Body of pancreas (tissue), 4 donors: Measurements from ENCODE around the gene ELL2. TPM values are rescaled to one million over a fixed set of nuclear protein-coding genes. Genes with fewer than 3 reads are reported as not detected.

ENCODE experiments used
- ATAC-seq: fragments of 150-250 bp; one replicate; pipeline ENCODE4 v1.9.1; 2016
- DNase-seq, 4 donors: peaks; one replicate each; pipeline ENCODE4 v3.0.0-alpha.2; 2019
- H3K27ac ChIP-seq, 4 donors: fragments of 200-600 bp; sonication (generic); 1 replicate in 3 of 4; 2 replicates in 1 of 4; pipeline versions ENCODE4 v1.5.1 to v1.6.1; 2016 to 2019; ENCODE audit warnings: mild to moderate bottlenecking in 1 of 4, mixed read lengths in 1 of 4, moderate library complexity in 1 of 4
- H3K27me3 ChIP-seq, 2 donors: fragments of 200-600 bp; sonication (generic); one replicate each; pipeline ENCODE4 v1.6.0; 2016; ENCODE audit warnings: mild to moderate bottlenecking in 1 of 2
- H3K36me3 ChIP-seq, 2 donors: fragments of 200-600 bp; sonication (generic); replicated peaks in 1 of 2; 2 replicates each; pipeline ENCODE4 v1.5.1; 2016; ENCODE audit warnings: low read depth in 2 of 2; ENCODE audit not compliant: insufficient read depth in 1 of 2
- H3K4me1 ChIP-seq: fragments of 200-600 bp; sonication (generic); one replicate; pipeline ENCODE4 v1.6.0; 2016
- H3K4me3 ChIP-seq, 2 donors: fragments of 200-600 bp; sonication (generic); 1 replicate in 1 of 2; 2 replicates in 1 of 2; pipeline ENCODE4 v1.5.1; 2016 to 2019
- H3K9me3 ChIP-seq, 3 donors: fragments of 200-600 bp; sonication (generic); 1 replicate in 2 of 3; 2 replicates in 1 of 3; pipeline ENCODE4 v1.5.1; 2016
- CTCF ChIP-seq, 7 experiments: fragments of 450-650 bp in 4 of 7; fragments of 200-600 bp in 3 of 7; sonication (generic) in 3 of 7; IDR thresholded peaks; one replicate each; pipeline ENCODE4 v1.5.1; 2016 to 2019; ENCODE audit warnings: antibody characterized with exemption in 7 of 7
- POLR2A ChIP-seq, 3 donors: fragments of 450-650 bp; IDR thresholded peaks; one replicate each; pipeline ENCODE4 v1.6.1; 2016; ENCODE audit warnings: antibody characterized with exemption in 3 of 3, mild to moderate bottlenecking in 2 of 3
- WGBS, 2 donors: methylation state at CpG; one replicate each; pipeline ENCODE4 v1.1.5; 2017; 5-methylcytosine and 5-hydroxymethylcytosine counted together
- intact Hi-C: fragments of 100-400 bp; cut with DNase I; formaldehyde crosslinking; loops from one replicate; pipeline ENCODE4 v1.15.1; 2023
- total RNA-seq, 2 donors: library from RNA; depleted of rRNA; stranded (reverse); fragments of >200 nt; gene quantifications; one replicate each; pipeline ENCODE4 v1.1.0, GENCODE V29; 2016

The ELL2 gene
- total RNA-seq, 2 donors from 2014 or later: 100 to 104 TPM

DNA sequence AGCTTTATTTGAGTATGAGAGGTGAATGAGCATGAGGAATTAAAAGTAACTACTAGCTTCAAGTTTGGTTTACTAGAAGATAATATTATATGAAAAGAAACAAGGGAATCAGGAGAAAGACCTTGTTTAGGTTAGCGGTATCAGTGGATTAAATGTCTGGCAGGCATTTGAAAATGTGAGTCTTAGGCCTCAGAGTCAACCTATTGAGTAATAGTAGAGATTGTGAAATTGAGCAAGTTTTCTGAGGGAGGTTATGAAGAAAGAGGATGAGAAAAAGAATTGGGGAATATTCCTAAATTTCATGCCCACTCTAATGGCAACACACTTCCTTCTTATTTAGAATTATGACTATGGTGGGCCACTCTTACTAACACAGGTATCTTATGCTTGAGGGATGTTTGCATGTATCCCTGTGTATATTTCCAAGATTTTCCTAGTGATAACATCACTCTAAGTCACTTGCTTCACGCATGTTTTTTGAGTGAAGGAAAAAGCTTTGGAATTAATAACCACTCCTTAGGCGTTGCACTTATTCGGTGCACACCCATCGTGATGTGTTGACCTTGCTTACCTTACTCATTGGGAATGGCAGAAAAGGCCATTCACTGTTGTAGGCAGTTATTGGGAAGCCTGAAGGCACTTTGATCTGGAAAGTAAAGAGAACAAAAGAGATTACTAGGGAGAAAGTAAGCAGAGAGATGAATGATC, 8.2 kb upstream of the ELL2 start:
- no peaks in the 10 kb centered on the region for H3K36me3 ChIP-seq
- TF ChIP-seq POLR2A (IDR thresholded peaks at IDR 0.05) (no peak), CTCF (IDR thresholded peaks at IDR 0.05) (no peak)
- H3K27ac ChIP-seq: no peak overlapping the region
- 90 to 94% methylated on average over 5 of the region's 5 CpGs for WGBS, 2 donors
- H3K4me3 ChIP-seq: no peak overlapping the region
- peaks cover 17% of the 10 kb centered on the region for H3K4me1 ChIP-seq
- H3K27me3 ChIP-seq: no peaks in the 10 kb centered on the region
- ATAC-seq: no peak
- DNase-seq: no peak
- no peaks in the 10 kb centered on the region for H3K9me3 ChIP-seq
- intact Hi-C loops: no loop called here

DNA sequence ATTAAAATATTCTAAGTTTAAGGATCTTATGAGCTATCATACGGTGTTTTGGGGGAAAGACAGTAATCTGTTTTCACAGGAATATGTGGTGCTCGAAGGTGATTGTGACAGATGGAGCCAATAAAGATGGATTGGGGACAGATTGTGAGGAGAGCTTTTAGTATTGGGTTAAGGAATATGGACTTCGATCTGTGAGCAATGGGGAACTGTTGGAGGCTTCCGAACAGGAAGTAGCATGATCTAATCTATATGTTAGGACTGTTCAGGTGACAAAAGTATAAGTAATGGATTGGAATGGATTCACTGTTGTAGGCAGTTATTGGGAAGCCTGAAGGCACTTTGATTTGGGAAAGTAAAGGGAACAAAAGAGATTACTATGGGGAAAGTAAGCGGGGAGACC, 7.4 kb upstream of the ELL2 start:
- 93 to 94% methylated on average over 5 of the region's 5 CpGs for WGBS, 2 donors
- peaks cover 17% of the 10 kb centered on the region for H3K4me1 ChIP-seq
- no peak for DNase-seq
- no peak overlapping the region for H3K27ac ChIP-seq
- intact Hi-C loops: no loop called here
- no peak for ATAC-seq
- H3K27me3 ChIP-seq: no peaks in the 10 kb centered on the region
- H3K36me3 ChIP-seq: no peaks in the 10 kb centered on the region
- H3K9me3 ChIP-seq: no peaks in the 10 kb centered on the region
- TF ChIP-seq POLR2A (IDR thresholded peaks at IDR 0.05) (no peak), CTCF (IDR thresholded peaks at IDR 0.05) (no peak)
- H3K4me3 ChIP-seq: no peak overlapping the region

GRCh38 chr5:95967236-95967635, 5.6 kb upstream of the ELL2 start:
- peaks cover 20% of the 10 kb centered on the region for H3K4me1 ChIP-seq
- H3K9me3 ChIP-seq: no peaks in the 10 kb centered on the region
- intact Hi-C loops: no loop called here
- DNase-seq: no peak
- H3K27me3 ChIP-seq: no peaks in the 10 kb centered on the region
- no peak for ATAC-seq
- 91 to 97% methylated on average over 1 of the region's 1 CpG for WGBS, 2 donors
- H3K27ac ChIP-seq: no peak overlapping the region
- TF ChIP-seq CTCF (IDR thresholded peaks at IDR 0.05): no peak
- TF ChIP-seq POLR2A (IDR thresholded peaks at IDR 0.05): no peak
- H3K36me3 ChIP-seq: no peaks in the 10 kb centered on the region
- H3K4me3 ChIP-seq: no peak overlapping the region

DNA sequence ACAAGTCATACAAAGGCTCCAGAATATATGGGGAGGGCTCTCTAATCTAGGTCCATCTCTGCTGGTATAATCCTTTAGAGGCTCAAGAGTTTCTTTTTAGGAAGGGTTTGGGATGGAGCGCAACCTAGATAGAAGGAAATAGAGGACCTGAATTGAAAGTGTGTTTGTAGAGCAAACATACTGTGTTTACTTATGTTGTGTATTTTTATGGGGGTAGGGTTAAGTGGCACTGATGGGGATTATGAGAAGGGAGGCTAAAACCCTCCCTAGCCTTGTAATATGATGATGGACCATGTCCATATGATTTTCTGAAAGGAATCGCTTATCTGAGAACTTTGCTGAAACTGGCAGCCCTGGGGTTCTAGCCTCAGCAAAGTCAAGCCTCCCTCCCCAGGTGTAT, 4.4 kb upstream of the ELL2 start:
- intact Hi-C loops: no loop called here
- Histone ChIP-seq H3K36me3 (no peaks in the 10 kb centered on the region), H3K27me3 (no peaks in the 10 kb centered on the region), H3K27ac (peak overlapping the region in 2 of 4 donors; percentile 12 to 46), H3K9me3 (no peaks in the 10 kb centered on the region), H3K4me3 (no peak overlapping the region), H3K4me1 (peaks cover 20% of the 10 kb centered on the region)
- DNase-seq (no peak), ATAC-seq (no peak)
- no peak for TF ChIP-seq POLR2A (IDR thresholded peaks at IDR 0.05)
- no peak for TF ChIP-seq CTCF (IDR thresholded peaks at IDR 0.05)
- 32 to 46% methylated on average over 2 of the region's 2 CpGs for WGBS, 2 donors
